ENCODE measurements around the gene MAOA. TPM values are rescaled to one million over a fixed set of nuclear protein-coding genes. Genes with fewer than 3 reads are reported as not detected.
A peak's percentile ranks its signal among the peaks of the same experiment; 100 is the strongest.
"Not testable (repeated sequence)": the region's sequence is repeated elsewhere in the genome, so short reads cannot be mapped to it uniquely, and the experiment has no call there.

MAOA gene
- total RNA-seq = 74.2 and 120 TPM in 2 replicates

GRCh38 chrX:43656005-43656494 lies at the start of gene MAOA:
MAOA (plus strand) TSS chrX:43656299; CDS start chrX:43656342, 43 bp downstream.
- peak; percentile 15 for DNase-seq (ENCODE audit: low read depth, low spot score)

GRCh38 chrX:43612400-43612799 lies 43.7 kb upstream of the MAOA start:
- DNase-seq (ENCODE audit: low read depth, low spot score) = no peak

- no peak for DNase-seq (ENCODE audit: low read depth, low spot score)
These were observed 40.4 kb upstream of the MAOA start for GRCh38 chrX:43615660-43616059.

- DNase-seq (ENCODE audit: low read depth, low spot score) = no peak
These were observed 37.5 kb upstream of the MAOA start for GRCh38 chrX:43618366-43619205.

- DNase-seq (ENCODE audit: low read depth, low spot score) = not testable (repeated sequence)
These were observed 36.2 kb upstream of the MAOA start for GRCh38 chrX:43619861-43620260.

- no peak for DNase-seq (ENCODE audit: low read depth, low spot score)
These were observed 29.0 kb upstream of the MAOA start for GRCh38 chrX:43627147-43627546.

GRCh38 chrX:43627669-43628068 lies 28.4 kb upstream of the MAOA start:
- DNase-seq (ENCODE audit: low read depth, low spot score) = no peak

- DNase-seq (ENCODE audit: low read depth, low spot score) = no peak
These were observed 26.9 kb upstream of the MAOA start for GRCh38 chrX:43629229-43629628.

- no peak for DNase-seq (ENCODE audit: low read depth, low spot score)
These were observed 24.3 kb upstream of the MAOA start for GRCh38 chrX:43631841-43632240.

GRCh38 chrX:43633081-43633480 lies 23.0 kb upstream of the MAOA start:
- DNase-seq (ENCODE audit: low read depth, low spot score) = no peak

GRCh38 chrX:43633757-43634156 lies 22.3 kb upstream of the MAOA start:
- no peak for DNase-seq (ENCODE audit: low read depth, low spot score)

GRCh38 chrX:43640482-43640881 lies 15.6 kb upstream of the MAOA start:
- DNase-seq (ENCODE audit: low read depth, low spot score) = no peak

- no peak for DNase-seq (ENCODE audit: low read depth, low spot score)
These were observed 14.4 kb upstream of the MAOA start for GRCh38 chrX:43641691-43642090.

GRCh38 chrX:43643201-43643600 lies 12.9 kb upstream of the MAOA start:
- no peak for DNase-seq (ENCODE audit: low read depth, low spot score)

GRCh38 chrX:43643662-43644061 lies 12.4 kb upstream of the MAOA start:
- no peak for DNase-seq (ENCODE audit: low read depth, low spot score)

- DNase-seq (ENCODE audit: low read depth, low spot score) = no peak
These were observed 11.9 kb upstream of the MAOA start for GRCh38 chrX:43644124-43644701.

- no peak for DNase-seq (ENCODE audit: low read depth, low spot score)
These were observed 9.3 kb upstream of the MAOA start for GRCh38 chrX:43646800-43647199.

- DNase-seq (ENCODE audit: low read depth, low spot score) = peak; percentile 80
These were observed 1.5 kb upstream of the MAOA start for GRCh38 chrX:43654431-43655150.

GRCh38 chrX:43655151-43656004 lies 721 bp upstream of the MAOA start:
- DNase-seq (ENCODE audit: low read depth, low spot score) = peak; percentile 13

- no peak for DNase-seq (ENCODE audit: low read depth, low spot score)
These were observed 1.6 kb downstream of the MAOA start for GRCh38 chrX:43657671-43658070.

Data from pulmonary artery endothelial cell (primary cell).